Trophoblast cell (in vitro differentiated cells and primary cell): ENCODE results near the gene DNAJC21.

Experiments
- DNase-seq, 2 donors: peaks; one replicate each; pipeline ENCODE4 v3.0.0-alpha.2; 2016
- H2AFZ ChIP-seq: 2 replicates; pipeline ENCODE4 v1.6.1; 2013; ENCODE audit warnings: low read length, moderate library complexity, mild to moderate bottlenecking; ENCODE audit not compliant: insufficient read depth, poor library complexity
- H2AK5ac ChIP-seq: 2 replicates; pipeline ENCODE4 v1.6.1; 2013; ENCODE audit warnings: mild to moderate bottlenecking, low read length
- H2BK120ac ChIP-seq: 2 replicates; pipeline ENCODE4 v1.6.1; 2013; ENCODE audit warnings: low read length, mild to moderate bottlenecking, moderate library complexity; ENCODE audit not compliant: insufficient read depth, poor library complexity
- H2BK12ac ChIP-seq: 2 replicates; pipeline ENCODE4 v1.6.1; 2013; ENCODE audit warnings: mild to moderate bottlenecking, low read length, moderate library complexity
- H2BK5ac ChIP-seq: 2 replicates; pipeline ENCODE4 v1.6.1; 2013; ENCODE audit warnings: low read length, low read depth, moderate library complexity, mild to moderate bottlenecking; ENCODE audit not compliant: poor library complexity
- H3K14ac ChIP-seq: 2 replicates; pipeline ENCODE4 v1.6.1; 2013; ENCODE audit warnings: mild to moderate bottlenecking, low read length
- H3K18ac ChIP-seq: 2 replicates; pipeline ENCODE4 v1.6.1; 2013; ENCODE audit warnings: mild to moderate bottlenecking, low read length
- H3K23ac ChIP-seq: 2 replicates; pipeline ENCODE4 v1.6.1; 2013; ENCODE audit warnings: low read length
- H3K27ac ChIP-seq: 2 replicates; pipeline ENCODE4 v1.5.1; 2013; ENCODE audit warnings: low read depth, mild to moderate bottlenecking, inconsistent platforms, low read length, moderate library complexity
- H3K27me3 ChIP-seq: 2 replicates; pipeline ENCODE4 v1.6.1; 2013; ENCODE audit warnings: inconsistent platforms, mild to moderate bottlenecking, low read length, moderate library complexity; ENCODE audit not compliant: insufficient read depth
- H3K36me3 ChIP-seq, 2 experiments: 1 replicate in 1 of 2; 2 replicates in 1 of 2; pipeline ENCODE4 v1.6.1; 2013; ENCODE audit warnings: low read length in 2 of 2, mild to moderate bottlenecking in 2 of 2, moderate library complexity in 1 of 2; ENCODE audit not compliant: insufficient read depth in 2 of 2, control insufficient read depth in 1 of 2
- H3K4ac ChIP-seq: 2 replicates; pipeline ENCODE4 v1.6.1; 2013; ENCODE audit warnings: low read depth, mild to moderate bottlenecking, low read length, moderate library complexity
- H3K4me1 ChIP-seq, 2 experiments: 1 replicate in 1 of 2; 2 replicates in 1 of 2; pipeline ENCODE4 v1.6.1; 2013; ENCODE audit warnings: low read length in 2 of 2, mild to moderate bottlenecking in 2 of 2, moderate library complexity in 1 of 2; ENCODE audit not compliant: insufficient read depth in 2 of 2, control insufficient read depth in 1 of 2
- H3K4me2 ChIP-seq: 2 replicates; pipeline ENCODE4 v1.6.1; 2013; ENCODE audit warnings: inconsistent platforms, mild to moderate bottlenecking, low read length, moderate library complexity
- H3K4me3 ChIP-seq: 2 replicates; pipeline ENCODE4 v1.5.1; 2013; ENCODE audit warnings: mild to moderate bottlenecking, low read depth, low read length, inconsistent platforms
- H3K79me1 ChIP-seq: one replicate; pipeline ENCODE4 v1.6.1; 2013; ENCODE audit warnings: low read length
- H3K79me2 ChIP-seq: 2 replicates; pipeline ENCODE4 v1.6.1; 2013; ENCODE audit warnings: low read length, mild to moderate bottlenecking; ENCODE audit not compliant: control insufficient read depth, insufficient read depth, poor library complexity
- H3K9ac ChIP-seq: 2 replicates; pipeline ENCODE4 v1.6.1; 2013; ENCODE audit warnings: mild to moderate bottlenecking, low read length
- H3K9me3 ChIP-seq: 2 replicates; pipeline ENCODE4 v1.6.1; 2013; ENCODE audit warnings: low read depth, mild to moderate bottlenecking, control low read depth, inconsistent platforms, low read length; ENCODE audit not compliant: insufficient read depth
- H4K12ac ChIP-seq: 2 replicates; pipeline ENCODE4 v1.6.1; 2013; ENCODE audit warnings: low read depth, mild to moderate bottlenecking, low read length, moderate library complexity
- H4K8ac ChIP-seq: 2 replicates; pipeline ENCODE4 v1.6.1; 2013; ENCODE audit warnings: low read depth, mild to moderate bottlenecking, low read length, moderate library complexity
- H4K91ac ChIP-seq: one replicate; pipeline ENCODE4 v1.6.1; 2013; ENCODE audit warnings: low read depth, mild to moderate bottlenecking, low read length, moderate library complexity
- WGBS: extraction: QIAGEN DNeasy Blood & Tissue Kit; methylation state at CpG from one replicate; pipeline ENCODE4 v1.1.7; 2013; ENCODE audit warnings: missing lambda C conversion rate; ENCODE audit not compliant: insufficient read length, insufficient coverage; ENCODE audit errors: extremely low coverage; 5-methylcytosine and 5-hydroxymethylcytosine counted together

The DNAJC21 gene

DNA sequence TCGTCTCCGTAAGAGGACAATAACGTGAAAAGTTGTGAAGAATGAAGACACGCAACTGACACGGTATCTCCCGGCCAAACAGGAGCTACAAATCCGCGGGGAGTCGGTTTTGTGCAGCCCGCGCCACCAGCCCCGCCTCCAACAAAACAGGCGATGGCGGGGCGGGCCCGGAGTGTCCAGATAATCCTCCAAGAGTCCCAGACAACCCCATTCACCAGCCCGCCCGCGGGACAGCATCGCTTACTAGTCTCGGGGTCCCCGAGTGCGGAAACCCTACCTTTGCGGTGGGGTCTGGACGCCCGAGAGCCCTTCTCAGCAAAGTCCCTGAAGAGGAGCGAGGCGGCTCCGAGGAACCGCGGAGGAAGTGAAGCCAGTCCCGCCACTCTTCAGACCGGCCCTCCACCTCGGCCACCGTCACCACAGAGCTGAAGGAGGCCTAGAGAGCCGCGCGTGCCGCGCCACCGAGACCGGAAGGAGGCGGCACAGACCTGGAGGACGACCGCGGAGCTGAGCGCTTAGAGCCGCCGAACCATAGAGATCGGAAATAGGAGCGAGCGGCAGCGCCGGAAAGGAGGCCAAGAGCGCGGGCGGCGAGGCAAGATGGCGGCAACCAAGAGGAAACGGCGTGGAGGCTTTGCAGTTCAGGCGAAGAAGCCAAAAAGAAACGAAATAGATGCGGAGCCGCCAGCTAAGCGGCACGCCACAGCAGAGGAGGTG, 14.1 kb upstream of the DNAJC21 start, which contains the start of the genes BRIX1 and RAD1:
Gene BRIX1 (plus strand): TSS at position 573 of the 717 bp plus-strand sequence. CDS start 28 bp downstream, at position 601.
Gene RAD1 (minus strand): TSS at position 366 of the 717 bp plus-strand sequence. CDS start 612 bp downstream, outside the sequence.
- peak within 1 kb of the TSS; percentile 81 for H2BK120ac ChIP-seq
- H2AFZ ChIP-seq: peak within 1 kb of the TSS; percentile 92
- peak within 1 kb of the TSS; percentile 93 for H3K27ac ChIP-seq
- H4K91ac ChIP-seq: peak within 1 kb of the TSS; percentile 97
- peak within 1 kb of the TSS; percentile 95 for H2BK5ac ChIP-seq
- H3K4me3 ChIP-seq: peak within 1 kb of the TSS; percentile 89
- peaks cover 2 to 6% of the 10 kb centered on the region in 2 experiments for H3K36me3 ChIP-seq
- H3K23ac ChIP-seq: no peak within 1 kb of the TSS
- peak within 1 kb of the TSS; percentile 90 for H3K9ac ChIP-seq
- H3K27me3 ChIP-seq: no peaks in the 10 kb centered on the region
- H2AK5ac ChIP-seq: peak within 1 kb of the TSS; percentile 96
- no peak within 1 kb of the TSS for H2BK12ac ChIP-seq
- no CpG with 5 or more reads among the region's 67 CpGs for WGBS
- H3K9me3 ChIP-seq: no peaks in the 10 kb centered on the region
- H3K14ac ChIP-seq: peak within 1 kb of the TSS; percentile 90
- H4K8ac ChIP-seq: peak within 1 kb of the TSS; percentile 99
- H3K4ac ChIP-seq: peak within 1 kb of the TSS; percentile 98
- H3K18ac ChIP-seq: peak within 1 kb of the TSS; percentile 99
- H3K4me2 ChIP-seq: peak within 1 kb of the TSS; percentile 66
- H3K79me2 ChIP-seq: peaks cover 8% of the 10 kb centered on the region
- H3K4me1 ChIP-seq: peaks cover 0 to 2% of the 10 kb centered on the region in 2 experiments
- H4K12ac ChIP-seq: peak within 1 kb of the TSS; percentile 79
- DNase-seq: peak; percentile 97 to 98
- H3K79me1 ChIP-seq: peaks cover 6% of the 10 kb centered on the region

DNA sequence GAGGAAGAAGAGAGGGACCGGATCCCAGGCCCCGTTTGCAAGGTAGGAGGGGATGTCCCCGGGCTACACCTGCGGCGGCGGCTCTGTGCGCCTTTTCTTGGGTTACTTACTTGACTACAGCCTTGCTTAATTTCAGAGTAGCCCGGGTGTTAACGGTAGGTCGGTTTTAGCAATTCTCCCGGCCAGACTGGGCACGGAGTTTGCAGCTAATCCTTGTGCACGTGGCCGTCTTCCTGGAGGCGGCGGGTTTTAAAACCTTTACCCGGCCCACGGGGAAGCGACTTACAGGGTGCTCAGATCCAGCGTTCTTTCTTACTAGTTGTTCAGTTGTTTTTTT, 13.5 kb upstream of the DNAJC21 start:
- Histone ChIP-seq H4K8ac (peak overlapping the region; percentile 99), H3K14ac (peak overlapping the region; percentile 90), H3K4ac (peak overlapping the region; percentile 98), H3K9ac (peak overlapping the region; percentile 90), H3K4me3 (peak overlapping the region; percentile 89), H2AFZ (peak overlapping the region; percentile 92), H2BK120ac (peak overlapping the region; percentile 52), H3K36me3 (peaks cover 3 to 6% of the 10 kb centered on the region in 2 experiments), H2BK12ac (no peak overlapping the region), H3K18ac (peak overlapping the region; percentile 99), H3K79me2 (peaks cover 8% of the 10 kb centered on the region), H3K27me3 (no peaks in the 10 kb centered on the region), H3K79me1 (peaks cover 6% of the 10 kb centered on the region), H2AK5ac (peak overlapping the region; percentile 96), H2BK5ac (peak overlapping the region; percentile 45), H3K23ac (no peak overlapping the region), H4K12ac (peak overlapping the region; percentile 79), H3K4me2 (peak overlapping the region; percentile 63), H4K91ac (peak overlapping the region; percentile 97), H3K4me1 (peaks cover 0 to 2% of the 10 kb centered on the region in 2 experiments), H3K27ac (peak overlapping the region; percentile 49), H3K9me3 (no peaks in the 10 kb centered on the region)
- no peak for DNase-seq
- WGBS: no CpG with 5 or more reads among the region's 20 CpGs

DNA sequence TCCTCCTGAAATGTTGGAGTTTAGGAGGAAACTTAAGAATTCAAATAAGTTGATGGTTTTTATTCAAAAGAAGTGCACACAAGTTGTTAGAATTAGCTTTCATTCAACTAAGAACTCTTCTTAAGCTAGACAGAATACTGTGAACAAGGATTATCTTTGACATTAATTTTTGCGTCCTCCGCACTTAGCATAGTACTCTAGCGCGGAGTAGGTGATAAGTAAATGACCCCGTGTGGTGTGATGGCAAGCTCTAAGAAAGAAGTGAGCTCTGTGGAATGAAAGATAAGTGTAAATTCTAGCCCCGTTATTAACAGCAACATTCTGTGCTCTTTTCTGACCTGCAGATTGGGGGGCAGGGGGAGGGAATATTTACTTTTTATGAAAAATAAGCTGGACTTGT, 12.8 kb upstream of the DNAJC21 start:
- Histone ChIP-seq H3K4me1 (peaks cover 0 to 2% of the 10 kb centered on the region in 2 experiments), H3K9me3 (no peaks in the 10 kb centered on the region), H3K27ac (no peak overlapping the region), H4K91ac (no peak overlapping the region), H3K79me2 (peaks cover 8% of the 10 kb centered on the region), H4K8ac (no peak overlapping the region), H3K4me2 (peak overlapping the region; percentile 63), H2AFZ (no peak overlapping the region), H2BK120ac (no peak overlapping the region), H3K4me3 (no peak overlapping the region), H3K23ac (no peak overlapping the region), H3K18ac (no peak overlapping the region), H3K79me1 (peaks cover 6% of the 10 kb centered on the region), H4K12ac (no peak overlapping the region), H3K27me3 (no peaks in the 10 kb centered on the region), H2BK12ac (no peak overlapping the region), H3K4ac (peak overlapping the region; percentile 98), H3K14ac (no peak overlapping the region), H2AK5ac (no peak overlapping the region), H3K9ac (no peak overlapping the region), H2BK5ac (no peak overlapping the region), H3K36me3 (peaks cover 6% of the 10 kb centered on the region in 2 experiments)
- WGBS: no CpG with 5 or more reads among the region's 6 CpGs
- no peak for DNase-seq

DNA sequence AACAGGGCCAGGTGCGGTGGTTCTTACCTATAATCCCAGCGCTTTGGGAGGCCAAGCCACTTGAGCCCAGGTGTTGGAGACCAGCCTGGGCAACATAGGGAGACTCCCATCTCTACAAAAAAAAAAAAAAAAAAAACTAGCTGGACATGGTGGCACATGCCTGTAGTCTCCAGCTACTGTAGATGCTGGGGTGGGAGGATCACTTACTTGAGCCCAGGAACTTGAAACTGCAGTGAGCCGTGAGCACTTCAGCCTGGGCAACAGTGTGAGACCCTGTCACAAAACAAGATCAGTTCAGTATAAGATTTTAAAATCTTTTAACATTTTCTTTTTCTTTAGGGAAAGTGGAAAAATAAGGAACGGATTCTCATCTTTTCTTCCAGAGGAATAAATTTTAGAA, 11.3 kb upstream of the DNAJC21 start:
- Histone ChIP-seq H3K18ac (no peak overlapping the region), H3K27me3 (no peaks in the 10 kb centered on the region), H3K4me1 (peaks cover 0 to 2% of the 10 kb centered on the region in 2 experiments), H3K9me3 (no peaks in the 10 kb centered on the region), H3K9ac (no peak overlapping the region), H3K4me2 (no peak overlapping the region), H4K91ac (no peak overlapping the region), H3K36me3 (peaks cover 7 to 8% of the 10 kb centered on the region in 2 experiments), H2BK12ac (no peak overlapping the region), H3K14ac (no peak overlapping the region), H2AK5ac (no peak overlapping the region), H3K79me2 (peaks cover 8% of the 10 kb centered on the region), H2BK120ac (no peak overlapping the region), H4K8ac (no peak overlapping the region), H4K12ac (no peak overlapping the region), H3K23ac (no peak overlapping the region), H3K4me3 (no peak overlapping the region), H3K79me1 (peaks cover 6% of the 10 kb centered on the region), H3K27ac (no peak overlapping the region), H3K4ac (peak overlapping the region; percentile 24), H2BK5ac (no peak overlapping the region), H2AFZ (no peak overlapping the region)
- DNase-seq: no peak
- WGBS: no CpG with 5 or more reads among the region's 4 CpGs
